ENCODE measurements around the gene ALG1.

The ALG1 gene

DNA sequence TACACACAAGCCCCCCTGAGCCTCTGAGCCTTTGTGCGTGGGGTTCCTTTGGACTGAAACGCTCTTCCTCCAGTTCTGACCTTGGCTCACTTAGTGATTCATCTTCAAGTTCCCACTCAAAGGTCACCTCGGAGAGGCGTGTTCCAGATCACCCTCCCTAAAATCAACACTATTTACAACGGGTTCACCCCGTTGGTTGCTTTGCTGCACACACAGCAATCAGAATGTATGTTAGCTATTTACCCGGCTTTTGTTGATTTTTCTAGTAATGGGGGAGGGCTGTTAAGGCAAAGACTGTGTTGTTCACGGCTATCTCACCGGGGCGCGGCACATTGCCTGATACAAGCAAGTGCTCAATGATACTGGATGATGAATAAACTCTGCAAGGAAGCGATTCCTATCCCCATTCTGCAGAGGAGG is 38.9 kb upstream of the ALG1 start:
- Histone ChIP-seq H3K4me1 (peaks cover 11% of the 10 kb centered on the region), H3K79me2 (no peaks in the 10 kb centered on the region), H3K27me3 (ENCODE audit: control insufficient read depth, insufficient read depth, low read length) (no peaks in the 10 kb centered on the region), H2AFZ (peak overlapping the region; percentile 87), H3K4me3 (ENCODE audit: low read depth, low read length) (peak overlapping the region; percentile 87), H3K9ac (no peak overlapping the region), H3K9me3 (ENCODE audit: control insufficient read depth, low read length) (no peaks in the 10 kb centered on the region), H3K36me3 (ENCODE audit: control insufficient read depth, insufficient read depth, low read length) (no peaks in the 10 kb centered on the region), H3K27ac (no peak overlapping the region), H3K4me2 (ENCODE audit: low read length) (peak overlapping the region; percentile 73)
- TF ChIP-seq, protein P1, sequence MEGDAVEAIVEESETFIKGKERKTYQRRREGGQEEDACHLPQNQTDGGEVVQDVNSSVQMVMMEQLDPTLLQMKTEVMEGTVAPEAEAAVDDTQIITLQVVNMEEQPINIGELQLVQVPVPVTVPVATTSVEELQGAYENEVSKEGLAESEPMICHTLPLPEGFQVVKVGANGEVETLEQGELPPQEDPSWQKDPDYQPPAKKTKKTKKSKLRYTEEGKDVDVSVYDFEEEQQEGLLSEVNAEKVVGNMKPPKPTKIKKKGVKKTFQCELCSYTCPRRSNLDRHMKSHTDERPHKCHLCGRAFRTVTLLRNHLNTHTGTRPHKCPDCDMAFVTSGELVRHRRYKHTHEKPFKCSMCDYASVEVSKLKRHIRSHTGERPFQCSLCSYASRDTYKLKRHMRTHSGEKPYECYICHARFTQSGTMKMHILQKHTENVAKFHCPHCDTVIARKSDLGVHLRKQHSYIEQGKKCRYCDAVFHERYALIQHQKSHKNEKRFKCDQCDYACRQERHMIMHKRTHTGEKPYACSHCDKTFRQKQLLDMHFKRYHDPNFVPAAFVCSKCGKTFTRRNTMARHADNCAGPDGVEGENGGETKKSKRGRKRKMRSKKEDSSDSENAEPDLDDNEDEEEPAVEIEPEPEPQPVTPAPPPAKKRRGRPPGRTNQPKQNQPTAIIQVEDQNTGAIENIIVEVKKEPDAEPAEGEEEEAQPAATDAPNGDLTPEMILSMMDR (IDR thresholded peaks at IDR 0.05), result no peak

DNA sequence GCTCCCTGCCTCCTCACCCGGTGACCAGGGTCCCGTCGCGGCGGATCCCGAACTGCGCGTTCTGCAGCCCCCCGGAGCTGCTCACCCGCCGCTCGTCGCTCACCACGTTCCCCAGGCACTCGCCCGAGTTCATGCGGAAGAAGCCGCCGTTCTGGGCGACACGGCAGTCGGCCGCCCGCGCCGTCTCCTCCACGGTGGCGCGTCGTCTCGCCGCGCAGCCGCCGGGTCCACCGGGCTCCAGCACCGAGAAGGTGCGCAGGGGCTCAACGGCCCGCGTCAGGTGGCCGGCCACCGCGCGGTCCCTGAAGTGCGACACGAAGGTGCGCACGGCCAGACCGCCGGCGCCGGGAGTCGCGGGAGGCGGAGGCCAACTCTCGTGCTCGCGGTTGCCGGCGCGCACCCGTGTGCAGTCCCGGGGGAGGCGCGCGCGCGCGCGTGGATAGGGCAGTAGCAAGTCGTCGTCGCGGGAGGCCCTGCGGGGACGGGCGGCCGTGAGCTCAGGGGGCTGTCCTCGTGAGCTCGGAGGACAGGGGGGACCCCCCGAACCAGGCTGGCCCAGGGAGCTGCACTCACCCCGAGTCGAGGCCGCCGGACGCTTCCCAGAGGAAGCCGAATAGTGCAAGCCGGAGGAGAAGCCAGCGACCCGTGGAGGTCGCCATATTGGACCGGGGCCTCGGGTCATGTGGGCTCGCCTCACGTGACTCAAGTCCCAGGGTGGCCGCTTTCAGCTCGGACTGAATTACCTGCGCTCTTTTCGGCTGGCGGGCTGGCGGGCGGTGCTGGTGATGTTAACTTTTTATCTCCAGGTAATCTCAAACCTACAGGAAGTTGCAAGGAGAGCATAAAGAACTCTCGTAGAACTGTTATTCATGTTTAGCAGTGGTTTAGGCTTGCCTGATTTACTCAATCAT is 38.1 kb upstream of the ALG1 start, which contains the start of gene NAGPA:
Gene NAGPA, minus strand, starts transcription at position 680 of the 911 bp plus-strand sequence. Its CDS starts 21 bp downstream, at position 659.
- peak within 1 kb of the TSS; percentile 62 for H3K27ac ChIP-seq
- TF ChIP-seq, protein P1 (IDR thresholded peaks at IDR 0.05), result no peak
- no peaks in the 10 kb centered on the region for H3K9me3 ChIP-seq (ENCODE audit: control insufficient read depth, low read length)

GRCh38 chr16:5034167-5034523 is 37.5 kb upstream of the ALG1 start:
- H2AFZ ChIP-seq, result peak overlapping the region; percentile 87
- no peaks in the 10 kb centered on the region for H3K36me3 ChIP-seq (ENCODE audit: control insufficient read depth, insufficient read depth, low read length)
- H3K4me3 ChIP-seq (ENCODE audit: low read depth, low read length), result peak overlapping the region; percentile 87
- H3K27me3 ChIP-seq (ENCODE audit: control insufficient read depth, insufficient read depth, low read length), result no peaks in the 10 kb centered on the region
- no peaks in the 10 kb centered on the region for H3K79me2 ChIP-seq
- H3K27ac ChIP-seq, result peak overlapping the region; percentile 62
- peaks cover 11% of the 10 kb centered on the region for H3K4me1 ChIP-seq
- no peaks in the 10 kb centered on the region for H3K9me3 ChIP-seq (ENCODE audit: control insufficient read depth, low read length)
- TF ChIP-seq, protein P1 (IDR thresholded peaks at IDR 0.05), result no peak
- peak overlapping the region; percentile 73 for H3K4me2 ChIP-seq (ENCODE audit: low read length)
- H3K9ac ChIP-seq, result peak overlapping the region; percentile 65

More for the DNA sequence above, 38.1 kb upstream of the ALG1 start, which contains the start of gene NAGPA:
- Histone ChIP-seq H3K27me3 (ENCODE audit: control insufficient read depth, insufficient read depth, low read length) (no peaks in the 10 kb centered on the region), H3K36me3 (ENCODE audit: control insufficient read depth, insufficient read depth, low read length) (no peaks in the 10 kb centered on the region), H3K4me3 (ENCODE audit: low read depth, low read length) (peak within 1 kb of the TSS; percentile 87), H3K4me2 (ENCODE audit: low read length) (peak within 1 kb of the TSS; percentile 73), H2AFZ (peak within 1 kb of the TSS; percentile 87), H3K79me2 (no peaks in the 10 kb centered on the region), H3K4me1 (peaks cover 11% of the 10 kb centered on the region), H3K9ac (peak within 1 kb of the TSS; percentile 65)

- no peaks in the 10 kb centered on the region for H3K36me3 ChIP-seq (ENCODE audit: control insufficient read depth, insufficient read depth, low read length)
- no peaks in the 10 kb centered on the region for H3K9me3 ChIP-seq (ENCODE audit: control insufficient read depth, low read length)
- no peaks in the 10 kb centered on the region for H3K79me2 ChIP-seq
- TF ChIP-seq, protein P1 (IDR thresholded peaks at IDR 0.05), result no peak
- no peak overlapping the region for H3K4me2 ChIP-seq (ENCODE audit: low read length)
- no peak overlapping the region for H2AFZ ChIP-seq
- H3K9ac ChIP-seq, result no peak overlapping the region
- no peaks in the 10 kb centered on the region for H3K27me3 ChIP-seq (ENCODE audit: control insufficient read depth, insufficient read depth, low read length)
- no peak overlapping the region for H3K4me3 ChIP-seq (ENCODE audit: low read depth, low read length)
- peaks cover 11% of the 10 kb centered on the region for H3K4me1 ChIP-seq
- H3K27ac ChIP-seq, result no peak overlapping the region
These were observed 35.8 kb upstream of the ALG1 start for GRCh38 chr16:5035909-5036227.

All from parathyroid adenoma (tissue), 2 donors.